Gastrocnemius medialis (tissue), 4 donors: ENCODE measurements around the gene PARN.

ENCODE experiments used
- CTCF ChIP-seq, 5 experiments: fragments of 450-650 bp in 3 of 5; fragments of 200-600 bp in 2 of 5; sonication (generic) in 2 of 5; IDR thresholded peaks in 4 of 5; conservative IDR thresholded peaks in 1 of 5; 1 replicate in 4 of 5; 2 replicates in 1 of 5; pipeline ENCODE4 v1.5.1; 2016 to 2019; ENCODE audit warnings: antibody characterized with exemption in 5 of 5, mild to moderate bottlenecking in 3 of 5, moderate library complexity in 3 of 5
- POLR2A ChIP-seq, 2 donors: fragments of 450-650 bp; IDR thresholded peaks; one replicate each; pipeline ENCODE4 v1.6.1; 2017; ENCODE audit warnings: antibody characterized with exemption in 2 of 2, mild to moderate bottlenecking in 2 of 2, moderate library complexity in 2 of 2

GRCh38 chr16:14405611-14406537 is 224.2 kb downstream of the PARN start:
- TF ChIP-seq CTCF (IDR thresholded peaks at IDR 0.05 in 4 of 5, conservative IDR thresholded peaks at IDR 0.05 in 1 of 5) = no peak
- peak; percentile 65 to 75 for TF ChIP-seq POLR2A (IDR thresholded peaks at IDR 0.05)
